Measurements from ENCODE around the gene APOD. TPM values are rescaled to one million over a fixed set of nuclear protein-coding genes. Genes with fewer than 3 reads are reported as not detected.

The APOD gene
- total RNA-seq, 4 donors from 2014 or later, result 13.6 to 319 (median 55.9) TPM

GRCh38 chr3:195537995-195538394 is 45.7 kb downstream of the APOD start:
- intact Hi-C loops (cut with DNase I), result loop anchor here (5.0 kb wide), 1 partner anchor 856 kb away; no protein-coding TSS in a partner anchor
- H3K4me1 ChIP-seq, result peaks cover 8 to 56% (median 20%) of the 10 kb centered on the region in 3 donors
- H3K9me3 ChIP-seq, result no peaks in the 10 kb centered on the region
- WGBS, 2 donors, result 56% methylated on average over 2 of the region's 2 CpGs
- no peaks in the 10 kb centered on the region for H3K27me3 ChIP-seq
- no peak overlapping the region for H3K27ac ChIP-seq
- no peak for DNase-seq
- no peak overlapping the region for H3K4me3 ChIP-seq
- TF ChIP-seq CTCF (IDR thresholded peaks at IDR 0.05) (no peak), POLR2A (IDR thresholded peaks at IDR 0.05) (no peak)
- H3K36me3 ChIP-seq, result no peaks in the 10 kb centered on the region

DNA sequence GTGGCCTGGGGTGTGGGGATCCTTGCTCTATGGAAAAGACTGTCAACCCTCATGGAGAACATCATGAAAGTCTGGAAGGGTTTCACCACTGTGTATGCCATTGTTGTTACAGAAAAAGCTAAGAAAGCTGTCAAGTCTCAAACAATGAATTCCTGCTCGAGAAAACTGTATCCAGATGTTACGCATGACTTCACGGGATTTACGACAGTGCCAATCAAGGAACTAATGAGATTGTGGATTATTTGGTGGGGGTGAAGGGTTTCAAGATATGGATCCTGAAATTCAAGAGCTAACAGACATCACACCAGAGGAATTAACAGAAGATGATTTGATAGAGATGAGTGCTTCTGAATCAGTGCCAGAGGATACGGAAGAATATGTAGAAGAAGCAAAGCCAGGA is 48.4 kb downstream of the APOD start:
- WGBS, 2 donors, result 75 to 84% methylated on average over 5 of the region's 5 CpGs
- no peaks in the 10 kb centered on the region for H3K36me3 ChIP-seq
- no peak overlapping the region for H3K27ac ChIP-seq
- H3K4me3 ChIP-seq, result no peak overlapping the region
- TF ChIP-seq POLR2A (IDR thresholded peaks at IDR 0.05) (no peak), CTCF (IDR thresholded peaks at IDR 0.05) (no peak)
- intact Hi-C loops (cut with DNase I), result loop anchor here (5.0 kb wide), 1 partner anchor 853 kb away; no protein-coding TSS in a partner anchor
- no peaks in the 10 kb centered on the region for H3K27me3 ChIP-seq
- H3K9me3 ChIP-seq, result no peaks in the 10 kb centered on the region
- peaks cover 0 to 44% (median 8%) of the 10 kb centered on the region in 3 donors for H3K4me1 ChIP-seq
- no peak for DNase-seq

GRCh38 chr3:195532834-195533233 is 50.9 kb downstream of the APOD start:
- H3K4me3 ChIP-seq, result no peak overlapping the region
- peaks cover 0 to 15% (median 0%) of the 10 kb centered on the region in 3 donors for H3K36me3 ChIP-seq
- H3K9me3 ChIP-seq, result no peaks in the 10 kb centered on the region
- no peaks in the 10 kb centered on the region for H3K27me3 ChIP-seq
- peaks cover 0 to 19% (median 0%) of the 10 kb centered on the region in 3 donors for H3K4me1 ChIP-seq
- TF ChIP-seq CTCF (IDR thresholded peaks at IDR 0.05) (no peak), POLR2A (IDR thresholded peaks at IDR 0.05) (no peak)
- intact Hi-C loops (cut with DNase I), result no loop called here
- H3K27ac ChIP-seq, result no peak overlapping the region
- DNase-seq, result no peak
- 74 to 80% methylated on average over 4 to 7 of the region's 7 CpGs for WGBS, 2 donors

GRCh38 chr3:195532345-195532744 is 51.4 kb downstream of the APOD start:
- 42 to 57% methylated on average over 3 of the region's 3 CpGs for whole genome bisulfite sequencing, 2 donors
- no peak for DNase-seq
- peaks cover 0 to 20% (median 0%) of the 10 kb centered on the region in 3 donors for H3K36me3 ChIP-seq
- H3K27me3 ChIP-seq, result no peaks in the 10 kb centered on the region
- intact Hi-C loops (cut with DNase I), result no loop called here
- H3K4me1 ChIP-seq, result peaks cover 0 to 16% (median 0%) of the 10 kb centered on the region in 3 donors
- no peaks in the 10 kb centered on the region for H3K9me3 ChIP-seq
- H3K4me3 ChIP-seq, result no peak overlapping the region
- H3K27ac ChIP-seq, result no peak overlapping the region
- no peak for TF ChIP-seq CTCF (IDR thresholded peaks at IDR 0.05)
- TF ChIP-seq POLR2A (IDR thresholded peaks at IDR 0.05), result no peak

GRCh38 chr3:195531683-195532082 is 52.1 kb downstream of the APOD start:
- intact Hi-C loops (cut with DNase I), result no loop called here
- Histone ChIP-seq H3K27ac (no peak overlapping the region), H3K4me1 (peaks cover 0 to 16% (median 0%) of the 10 kb centered on the region in 3 donors), H3K27me3 (no peaks in the 10 kb centered on the region), H3K36me3 (peaks cover 0 to 27% (median 0%) of the 10 kb centered on the region in 3 donors), H3K9me3 (no peaks in the 10 kb centered on the region), H3K4me3 (no peak overlapping the region)
- no peak for DNase-seq
- TF ChIP-seq CTCF (IDR thresholded peaks at IDR 0.05), result no peak
- TF ChIP-seq POLR2A (IDR thresholded peaks at IDR 0.05), result no peak
- WGBS, 2 donors, result 88 to 96% methylated on average over 5 of the region's 5 CpGs
